Measurements from ENCODE around the gene GABPB2.

Gene GABPB2

GRCh38 chr1:151165281-151165737, 94.7 kb downstream of the GABPB2 start:
- peak; percentile 56 for DNase-seq

GRCh38 chr1:151165738-151166504, 95.4 kb downstream of the GABPB2 start, which contains the start of the genes LYSMD1 and SCNM1:
Gene LYSMD1, minus strand, starts transcription at chr1:151165902. Its CDS starts 644 bp downstream, at chr1:151165258.
Gene SCNM1, plus strand, starts transcription at chr1:151166144. Its CDS starts 9 bp downstream, at chr1:151166153.
- DNase-seq, result peak; percentile 99

- peak; percentile 67 for DNase-seq
Measured at GRCh38 chr1:151166505-151166956, 96.0 kb downstream of the GABPB2 start.

- DNase-seq, result no peak
Measured at GRCh38 chr1:151167116-151167515, 96.6 kb downstream of the GABPB2 start.

GRCh38 chr1:151171190-151171589, 100.6 kb downstream of the GABPB2 start:
- no peak for DNase-seq
